ENCODE data around the gene ALPL.

DNA sequence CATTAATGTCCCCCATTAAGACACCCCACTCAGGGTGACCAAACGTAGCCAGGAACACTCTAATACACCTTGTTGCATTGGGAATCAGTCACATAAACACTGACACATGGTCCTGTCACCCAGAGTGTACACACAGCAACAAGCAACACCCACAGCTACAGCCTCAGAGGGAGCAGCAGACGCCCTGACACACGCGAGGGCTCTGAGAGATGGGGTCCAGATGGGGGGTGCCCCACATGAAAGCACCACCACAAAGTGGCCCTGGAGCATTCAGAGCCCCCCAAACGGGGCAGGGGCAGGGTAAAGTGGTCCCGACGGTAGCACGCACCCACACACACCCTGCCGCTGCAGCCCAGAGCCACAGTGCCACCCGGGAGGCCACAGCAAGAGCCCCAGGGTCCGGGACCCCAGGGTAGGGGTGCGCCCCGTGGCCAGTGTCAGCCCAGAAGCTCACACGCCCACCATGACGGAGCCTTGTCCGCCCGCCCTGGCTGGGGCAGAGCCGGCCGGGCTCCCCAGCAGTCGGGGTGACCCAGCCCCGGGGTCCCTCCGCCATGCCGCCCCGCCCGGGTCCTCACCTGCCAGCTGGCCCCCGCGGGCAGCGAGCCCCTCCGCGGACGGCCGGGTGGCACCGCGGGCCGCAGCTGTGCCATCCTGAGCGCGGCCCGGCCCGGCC is 112.7 kb downstream of the ALPL start:
- TF ChIP-seq POLR2A (IDR thresholded peaks at IDR 0.05) = no peak
- TF ChIP-seq, protein P1, sequence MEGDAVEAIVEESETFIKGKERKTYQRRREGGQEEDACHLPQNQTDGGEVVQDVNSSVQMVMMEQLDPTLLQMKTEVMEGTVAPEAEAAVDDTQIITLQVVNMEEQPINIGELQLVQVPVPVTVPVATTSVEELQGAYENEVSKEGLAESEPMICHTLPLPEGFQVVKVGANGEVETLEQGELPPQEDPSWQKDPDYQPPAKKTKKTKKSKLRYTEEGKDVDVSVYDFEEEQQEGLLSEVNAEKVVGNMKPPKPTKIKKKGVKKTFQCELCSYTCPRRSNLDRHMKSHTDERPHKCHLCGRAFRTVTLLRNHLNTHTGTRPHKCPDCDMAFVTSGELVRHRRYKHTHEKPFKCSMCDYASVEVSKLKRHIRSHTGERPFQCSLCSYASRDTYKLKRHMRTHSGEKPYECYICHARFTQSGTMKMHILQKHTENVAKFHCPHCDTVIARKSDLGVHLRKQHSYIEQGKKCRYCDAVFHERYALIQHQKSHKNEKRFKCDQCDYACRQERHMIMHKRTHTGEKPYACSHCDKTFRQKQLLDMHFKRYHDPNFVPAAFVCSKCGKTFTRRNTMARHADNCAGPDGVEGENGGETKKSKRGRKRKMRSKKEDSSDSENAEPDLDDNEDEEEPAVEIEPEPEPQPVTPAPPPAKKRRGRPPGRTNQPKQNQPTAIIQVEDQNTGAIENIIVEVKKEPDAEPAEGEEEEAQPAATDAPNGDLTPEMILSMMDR (IDR thresholded peaks at IDR 0.05) = no peak
- TF ChIP-seq EP300 (IDR thresholded peaks at IDR 0.05; ENCODE audit: low read depth) = no peak
- no peak for TF ChIP-seq POLR2AphosphoS5 (IDR thresholded peaks at IDR 0.05)
